DND-41 (cell line): ENCODE results near the gene EDRF1.

Experiments
- ATAC-seq: fragments of 200-7000 bp; cut with Tn5 transposase; 3 replicates; pipeline ENCODE4 v1.9.1; 2021; ENCODE audit warnings: low read depth; ENCODE audit not compliant: insufficient read depth
- DNase-seq: peaks from one replicate; pipeline ENCODE4 v3.0.0-alpha.2; 2020
- H2AFZ ChIP-seq: 2 replicates; pipeline ENCODE4 v1.6.0; 2012; ENCODE audit warnings: low read depth, low read length
- H3K27ac ChIP-seq: 2 replicates; pipeline ENCODE4 v1.5.1; 2012; ENCODE audit warnings: low read length, inconsistent platforms
- H3K27me3 ChIP-seq: fragments of 200-600 bp; sonication (generic); 2 replicates; pipeline ENCODE4 v1.6.0; 2012; ENCODE audit warnings: low read length, mild to moderate bottlenecking, inconsistent platforms; ENCODE audit not compliant: insufficient read depth, poor library complexity
- H3K36me3 ChIP-seq: 2 replicates; pipeline ENCODE4 v1.5.1; 2012; ENCODE audit warnings: low read length, inconsistent platforms; ENCODE audit not compliant: insufficient read depth
- H3K4me1 ChIP-seq: 2 replicates; pipeline ENCODE4 v1.5.1; 2012; ENCODE audit warnings: mild to moderate bottlenecking, low read length; ENCODE audit not compliant: insufficient read depth
- H3K4me2 ChIP-seq: 2 replicates; pipeline ENCODE4 v1.6.0; 2012; ENCODE audit warnings: mild to moderate bottlenecking, moderate library complexity, low read length, inconsistent platforms; ENCODE audit not compliant: insufficient read depth
- H3K4me3 ChIP-seq, 2 experiments: fragments of 200-600 bp in 1 of 2; shearing (Covaris generic) in 1 of 2; 2 replicates each; pipeline ENCODE4 v1.5.1; 2012 to 2016; ENCODE audit warnings: inconsistent platforms in 2 of 2, low read length in 2 of 2, mild to moderate bottlenecking in 2 of 2, low read depth in 1 of 2, moderate library complexity in 1 of 2
- H3K79me2 ChIP-seq: 2 replicates; pipeline ENCODE4 v1.6.0; 2012; ENCODE audit warnings: low read length, inconsistent platforms; ENCODE audit not compliant: insufficient read depth
- H3K9ac ChIP-seq: 2 replicates; pipeline ENCODE4 v1.6.0; 2012; ENCODE audit warnings: low read depth, mild to moderate bottlenecking, inconsistent platforms, low read length, moderate library complexity
- H3K9me3 ChIP-seq: 2 replicates; pipeline ENCODE4 v1.5.1; 2012; ENCODE audit warnings: low read length, moderate library complexity, mild to moderate bottlenecking, inconsistent platforms; ENCODE audit not compliant: insufficient read depth, severe bottlenecking
- H4K20me1 ChIP-seq: 2 replicates; pipeline ENCODE4 v1.6.0; 2012; ENCODE audit warnings: low read length; ENCODE audit not compliant: insufficient read depth
- CTCF ChIP-seq: IDR thresholded peaks from 2 replicates; pipeline ENCODE4 v1.5.1; 2012; ENCODE audit warnings: borderline replicate concordance, low read length, moderate library complexity, mild to moderate bottlenecking; ENCODE audit not compliant: poor library complexity, severe bottlenecking; ENCODE audit errors: extremely low read depth
- EZH2 ChIP-seq: IDR thresholded peaks from 3 replicates; pipeline ENCODE4 v1.6.1; 2012; ENCODE audit warnings: borderline replicate concordance, low read depth, mild to moderate bottlenecking, moderate library complexity, low read length, inconsistent platforms; ENCODE audit not compliant: severe bottlenecking

Gene EDRF1

GRCh38 chr10:125683063-125683462 is 36.4 kb upstream of the EDRF1 start, which contains the start of gene TEX36:
Gene TEX36 (minus strand): TSS chr10:125683163. CDS start chr10:125682989, 174 bp downstream.
- no peaks in the 10 kb centered on the region for H3K27me3 ChIP-seq
- H3K27ac ChIP-seq, result no peak within 1 kb of the TSS
- TF ChIP-seq EZH2 (no peak), CTCF (no peak)
- ATAC-seq (no peak), DNase-seq (no peak)
- H3K36me3 ChIP-seq, result no peaks in the 10 kb centered on the region
- no peak within 1 kb of the TSS for H2AFZ ChIP-seq
- H4K20me1 ChIP-seq, result no peaks in the 10 kb centered on the region
- no peaks in the 10 kb centered on the region for H3K79me2 ChIP-seq
- no peaks in the 10 kb centered on the region for H3K4me1 ChIP-seq
- peaks cover 2% of the 10 kb centered on the region for H3K9me3 ChIP-seq
- H3K4me2 ChIP-seq, result no peak within 1 kb of the TSS
- no peak within 1 kb of the TSS for H3K4me3 ChIP-seq
- H3K9ac ChIP-seq, result no peak within 1 kb of the TSS

GRCh38 chr10:125683821-125684220 is 35.7 kb upstream of the EDRF1 start:
- Histone ChIP-seq H3K79me2 (no peaks in the 10 kb centered on the region), H4K20me1 (no peaks in the 10 kb centered on the region), H3K27ac (no peak overlapping the region), H3K4me1 (no peaks in the 10 kb centered on the region), H3K9me3 (no peaks in the 10 kb centered on the region), H3K9ac (no peak overlapping the region), H2AFZ (no peak overlapping the region), H3K36me3 (no peaks in the 10 kb centered on the region), H3K4me3 (no peak overlapping the region), H3K27me3 (no peaks in the 10 kb centered on the region), H3K4me2 (no peak overlapping the region)
- no peak for TF ChIP-seq EZH2
- TF ChIP-seq CTCF, result no peak
- no peak for DNase-seq
- no peak for ATAC-seq

- ATAC-seq, result no peak
- Histone ChIP-seq H3K9ac (no peak overlapping the region), H3K4me1 (no peaks in the 10 kb centered on the region)
Observed at GRCh38 chr10:125684581-125684980, 34.9 kb upstream of the EDRF1 start.

More at GRCh38 chr10:125684581-125684980, 34.9 kb upstream of the EDRF1 start:
- no peak overlapping the region for H2AFZ ChIP-seq
- H3K27me3 ChIP-seq, result peaks cover under 1% of the 10 kb centered on the region
- H4K20me1 ChIP-seq, result no peaks in the 10 kb centered on the region
- H3K4me3 ChIP-seq, result no peak overlapping the region
- no peak overlapping the region for H3K4me2 ChIP-seq
- no peaks in the 10 kb centered on the region for H3K79me2 ChIP-seq
- no peak for DNase-seq
- no peaks in the 10 kb centered on the region for H3K9me3 ChIP-seq
- no peak overlapping the region for H3K27ac ChIP-seq
- no peaks in the 10 kb centered on the region for H3K36me3 ChIP-seq
- TF ChIP-seq EZH2, result no peak
- no peak for TF ChIP-seq CTCF
